UCSD-AML1 (cell line): Measurements from ENCODE around the gene DBP.
A peak's percentile ranks its signal among the peaks of the same experiment; 100 is the strongest.

ENCODE experiments used
- DNase-seq: peaks from one replicate; lab custom pipeline; 2025; ENCODE audit not compliant: unreplicated experiment; lab: John Stamatoyannopoulos, UW

Gene DBP

DNA sequence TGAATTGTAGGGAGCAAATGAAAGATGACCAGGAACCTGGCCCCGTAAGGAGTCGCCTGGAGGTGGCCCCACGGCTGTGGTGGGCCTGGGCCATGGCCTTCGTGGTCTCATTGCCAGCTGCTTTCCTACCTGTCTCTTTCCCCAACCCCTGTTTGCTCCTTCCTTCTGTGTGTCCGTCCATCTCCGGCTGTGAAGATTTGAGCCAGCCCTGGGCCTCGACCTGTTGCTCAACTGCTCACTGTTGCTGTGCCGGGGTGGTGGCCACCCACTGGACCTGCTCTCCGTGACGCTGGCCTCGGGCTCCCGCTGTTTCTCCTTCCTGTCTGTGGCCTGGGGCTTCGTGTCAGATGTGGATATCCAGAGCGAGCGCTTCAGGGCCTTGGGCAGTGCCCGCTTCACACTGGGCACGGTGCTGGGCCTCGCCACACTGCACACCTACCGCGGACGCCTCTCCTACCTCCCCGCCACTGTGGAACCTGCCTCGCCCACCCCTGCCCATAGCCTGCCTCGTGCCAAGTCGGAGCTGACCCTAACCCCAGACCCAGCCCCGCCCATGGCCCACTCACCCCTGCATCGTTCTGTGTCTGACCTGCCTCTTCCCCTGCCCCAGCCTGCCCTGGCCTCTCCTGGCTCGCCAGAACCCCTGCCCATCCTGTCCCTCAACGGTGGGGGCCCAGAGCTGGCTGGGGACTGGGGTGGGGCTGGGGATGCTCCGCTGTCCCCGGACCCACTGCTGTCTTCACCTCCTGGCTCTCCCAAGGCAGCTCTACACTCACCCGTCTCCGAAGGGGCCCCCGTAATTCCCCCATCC lies 8.5 kb downstream of the DBP start:
- DNase-seq: no peak

DNA sequence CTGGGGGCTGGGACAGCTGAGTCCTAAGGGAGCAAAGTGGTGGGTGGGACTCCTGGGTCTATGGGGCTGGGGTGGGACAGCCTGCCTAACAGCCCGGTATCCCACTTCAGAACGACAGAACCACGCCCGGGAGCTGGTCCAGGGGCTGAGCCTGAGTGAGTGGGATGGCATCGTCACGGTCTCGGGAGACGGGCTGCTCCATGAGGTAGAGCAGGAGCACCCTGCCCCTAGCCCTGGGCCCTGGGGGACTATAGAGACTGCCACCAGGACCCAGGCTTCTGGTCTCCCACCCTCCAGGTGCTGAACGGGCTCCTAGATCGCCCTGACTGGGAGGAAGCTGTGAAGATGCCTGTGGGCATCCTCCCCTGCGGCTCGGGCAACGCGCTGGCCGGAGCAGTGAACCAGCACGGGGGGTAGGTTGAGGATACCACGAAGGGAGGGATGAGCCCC lies 9.3 kb downstream of the DBP start:
- DNase-seq: no peak

DNA sequence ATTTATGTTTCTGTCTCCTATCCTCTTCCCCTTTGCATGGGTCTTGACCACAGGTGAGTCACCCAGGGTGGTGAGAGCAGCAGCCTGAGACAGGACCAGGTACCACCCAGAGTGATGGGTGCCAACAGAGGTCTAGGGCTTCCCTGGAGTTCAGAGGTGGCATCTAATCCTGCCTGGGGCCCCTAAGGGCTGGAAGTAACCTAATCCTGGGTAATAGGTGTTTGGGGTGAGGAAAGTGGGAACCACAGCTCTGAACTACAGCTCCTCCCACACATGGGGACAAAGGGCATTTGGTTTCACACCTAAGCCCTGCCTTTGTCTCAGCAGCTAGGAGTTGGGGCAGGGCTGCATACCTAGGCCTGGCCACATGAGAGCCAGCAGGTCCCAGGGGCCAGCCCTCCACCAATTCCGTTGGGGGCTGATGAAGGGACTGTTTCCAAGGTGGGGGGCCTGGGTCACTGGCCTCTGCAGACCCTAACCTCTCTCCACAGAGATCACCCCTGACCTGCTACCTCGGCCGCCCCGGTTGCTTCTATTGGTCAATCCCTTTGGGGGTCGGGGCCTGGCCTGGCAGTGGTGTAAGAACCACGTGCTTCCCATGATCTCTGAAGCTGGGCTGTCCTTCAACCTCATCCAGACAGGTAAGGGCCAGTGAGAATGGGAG lies 9.8 kb downstream of the DBP start:
- DNase-seq: no peak

DNA sequence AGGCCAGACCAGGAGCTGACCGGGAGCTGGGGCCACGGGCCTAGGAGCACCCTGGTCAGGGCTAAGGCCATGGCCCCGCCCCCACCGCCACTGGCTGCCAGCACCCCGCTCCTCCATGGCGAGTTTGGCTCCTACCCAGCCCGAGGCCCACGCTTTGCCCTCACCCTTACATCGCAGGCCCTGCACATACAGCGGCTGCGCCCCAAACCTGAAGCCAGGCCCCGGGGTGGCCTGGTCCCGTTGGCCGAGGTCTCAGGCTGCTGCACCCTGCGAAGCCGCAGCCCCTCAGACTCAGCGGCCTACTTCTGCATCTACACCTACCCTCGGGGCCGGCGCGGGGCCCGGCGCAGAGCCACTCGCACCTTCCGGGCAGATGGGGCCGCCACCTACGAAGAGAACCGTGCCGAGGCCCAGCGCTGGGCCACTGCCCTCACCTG lies 11.3 kb downstream of the DBP start:
- no peak for DNase-seq

DNA sequence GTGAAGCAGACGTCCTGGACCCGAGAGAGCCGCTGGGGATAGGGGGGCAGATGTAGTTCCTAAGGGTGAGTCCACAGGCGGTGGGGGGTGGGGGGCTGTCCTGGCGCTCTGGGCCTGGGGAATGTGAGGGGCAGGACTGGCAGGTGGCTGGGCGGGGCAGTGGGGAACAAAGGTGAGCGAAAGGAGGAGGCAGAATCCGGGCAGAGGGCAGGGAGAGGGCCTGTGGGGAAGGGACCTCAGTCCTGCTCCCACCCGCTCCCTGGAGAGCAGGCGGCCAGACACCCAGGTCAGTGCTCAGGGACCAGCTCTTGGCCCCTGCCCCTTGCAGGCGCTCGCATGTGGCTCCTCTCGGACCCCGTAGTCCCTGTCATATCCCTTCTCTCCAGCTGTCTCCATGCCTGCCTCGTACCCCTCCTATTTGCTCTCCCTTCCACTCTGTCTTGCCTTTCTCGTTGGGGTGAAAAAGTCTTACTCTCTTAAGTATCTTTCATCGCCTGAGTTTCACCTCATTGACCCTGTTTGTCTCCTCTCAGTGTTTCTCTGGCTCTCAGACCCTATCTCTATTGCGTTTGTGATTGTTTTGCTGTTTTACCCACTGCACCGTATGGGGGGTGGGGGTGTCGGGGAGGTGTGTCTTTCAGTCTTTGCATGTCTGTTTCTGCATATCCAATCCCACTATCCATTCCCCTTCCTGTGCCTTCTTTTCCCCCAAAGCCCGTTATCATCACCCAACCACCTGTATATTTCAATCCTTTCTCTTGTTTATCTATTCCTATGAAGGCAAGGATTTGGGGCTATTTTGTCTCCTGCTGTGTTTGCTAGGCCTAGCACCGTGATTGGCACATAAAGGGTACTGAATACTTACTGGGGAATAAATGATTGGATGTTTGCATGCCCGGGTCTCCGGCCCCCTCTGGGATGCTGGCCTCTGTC lies 12.1 kb downstream of the DBP start:
- no peak for DNase-seq

DNA sequence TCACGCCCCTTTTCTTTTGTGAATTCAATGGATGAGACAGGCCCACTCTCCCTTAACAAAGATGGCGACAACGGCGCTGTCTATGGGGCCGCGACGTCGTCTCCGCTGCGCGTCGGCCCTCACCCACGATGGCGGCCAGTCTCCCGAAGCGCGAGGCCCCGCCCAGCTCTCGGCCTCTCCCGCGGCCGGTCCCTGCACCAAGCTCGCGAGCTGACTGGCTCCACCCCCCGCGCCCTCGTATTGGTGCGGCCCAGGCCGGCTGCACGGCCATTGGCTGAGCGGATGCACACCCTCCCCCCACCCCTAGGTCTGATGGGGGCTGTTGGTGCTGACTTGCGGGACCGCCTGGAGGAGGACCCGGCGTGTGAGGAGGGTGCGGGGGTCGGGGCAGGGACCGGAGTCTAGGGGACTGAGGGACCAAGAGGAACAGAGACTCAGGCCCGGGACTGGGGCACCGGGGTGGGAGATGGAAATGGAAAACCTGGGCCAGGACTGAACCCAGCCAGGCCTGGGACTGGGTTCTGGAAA lies 13.0 kb downstream of the DBP start:
- DNase-seq: peak; percentile 90

DNA sequence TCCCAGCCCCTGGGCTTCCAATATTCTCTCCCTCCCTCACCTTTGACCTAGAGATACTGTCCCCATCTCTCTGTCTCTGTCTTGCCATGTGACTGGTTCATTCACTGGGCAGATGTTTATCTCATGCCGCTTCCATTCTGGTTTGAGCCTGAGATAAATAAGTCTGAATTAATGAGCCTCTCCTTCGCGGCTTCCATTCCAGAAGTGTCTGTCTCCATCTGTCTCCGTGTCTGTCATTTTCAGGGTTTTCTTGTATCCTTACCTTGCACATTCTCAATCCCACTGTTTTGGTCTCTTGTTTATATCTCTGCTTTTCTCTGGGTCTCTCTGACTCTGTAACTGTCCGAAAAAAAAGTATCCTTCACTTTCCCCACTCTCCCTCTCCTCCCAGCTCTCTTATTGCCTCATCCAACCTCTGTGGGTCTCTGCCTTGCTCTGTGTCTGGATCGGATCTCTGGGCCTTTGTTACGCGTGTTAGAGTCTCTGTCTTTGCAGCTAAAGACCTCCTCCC lies 13.6 kb downstream of the DBP start:
- no peak for DNase-seq

DNA sequence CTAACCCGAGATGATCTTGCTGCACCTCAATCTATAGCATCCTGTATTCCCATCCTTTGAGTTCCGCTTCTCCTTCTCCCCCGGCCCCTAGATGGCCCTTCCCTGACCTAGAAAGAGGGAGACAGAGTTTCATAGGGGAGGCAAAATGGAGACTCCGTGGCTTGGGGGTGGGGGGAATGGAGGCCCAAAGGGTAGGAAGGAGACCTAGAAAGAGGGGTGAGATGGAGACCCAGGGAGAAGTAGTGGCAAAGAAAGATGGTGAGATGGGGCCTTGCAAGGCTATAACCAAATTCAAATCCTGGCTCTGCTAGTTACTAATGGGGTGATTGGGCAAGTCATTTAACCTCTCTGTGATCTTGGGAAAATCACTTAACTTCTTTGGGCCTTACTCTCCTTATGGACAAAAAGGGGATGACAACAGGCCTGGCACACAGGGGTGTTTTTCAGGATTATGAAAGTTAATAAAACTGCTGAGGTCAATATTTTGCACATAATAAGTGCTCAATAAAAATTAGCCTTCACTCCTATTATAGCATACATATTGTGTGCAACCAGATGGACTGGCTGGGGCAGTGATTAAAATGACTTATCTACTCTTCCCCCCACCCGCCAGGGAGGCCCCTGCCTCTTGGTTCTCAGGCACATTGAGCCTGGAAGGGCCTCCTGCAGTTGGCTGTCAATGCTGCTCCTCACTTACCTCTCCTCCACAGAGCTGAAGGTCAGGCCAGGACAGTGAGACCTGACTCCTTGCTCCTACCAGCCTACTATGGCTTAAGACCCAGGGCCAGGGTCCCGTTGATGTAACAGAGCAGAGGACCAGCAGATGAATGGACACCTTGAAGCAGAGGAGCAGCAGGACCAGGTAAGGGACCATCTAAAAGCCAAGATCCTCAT lies 17.2 kb downstream of the DBP start:
- DNase-seq: no peak

DNA sequence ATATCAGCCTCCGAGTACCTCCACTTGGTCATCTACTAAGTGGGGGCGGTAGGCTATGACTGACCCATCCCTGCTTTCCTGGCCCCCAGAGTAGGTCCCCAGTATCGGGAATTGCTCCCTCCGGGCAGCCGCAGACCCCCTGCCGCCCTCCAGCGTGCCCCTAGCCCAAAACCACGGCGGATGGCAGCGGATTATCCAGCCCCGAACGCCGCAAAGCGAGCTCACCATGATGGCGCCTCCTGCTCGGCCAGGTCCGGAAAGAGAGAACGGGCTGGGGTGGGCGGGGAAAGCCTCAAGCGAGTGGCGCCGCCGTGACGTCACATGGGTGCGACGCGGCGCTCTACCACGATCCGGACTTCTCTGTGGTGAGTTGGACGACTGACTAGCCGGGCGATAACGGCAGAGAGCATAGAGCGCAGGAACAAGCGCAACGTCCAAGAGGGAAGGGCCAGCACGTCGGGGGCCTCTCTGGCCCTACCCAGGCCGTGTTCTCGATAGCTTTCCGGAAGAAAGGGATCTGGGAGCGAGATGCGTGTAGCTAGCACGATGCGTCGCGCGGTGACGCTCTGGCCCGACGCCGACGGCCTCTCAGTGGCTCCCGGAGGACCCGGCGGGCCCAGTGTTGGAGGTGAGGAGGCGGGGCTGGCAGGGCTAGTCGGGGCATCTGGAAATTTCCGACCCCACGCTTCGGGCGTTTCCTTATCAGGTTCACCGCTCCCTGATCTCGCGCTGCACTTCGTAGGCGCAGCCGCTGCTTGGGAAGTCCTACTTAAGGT lies 18.1 kb downstream of the DBP start, which contains the start of the genes RPL18 and SPHK2:
TSS of gene RPL18 (minus strand) at position 263 of the 776 bp plus-strand sequence. CDS start at position 228, 35 bp downstream.
TSS of gene SPHK2 (plus strand) at position 591 of the 776 bp plus-strand sequence. CDS start 1,009 bp downstream, outside the sequence.
- peak; percentile 99 for DNase-seq

DNA sequence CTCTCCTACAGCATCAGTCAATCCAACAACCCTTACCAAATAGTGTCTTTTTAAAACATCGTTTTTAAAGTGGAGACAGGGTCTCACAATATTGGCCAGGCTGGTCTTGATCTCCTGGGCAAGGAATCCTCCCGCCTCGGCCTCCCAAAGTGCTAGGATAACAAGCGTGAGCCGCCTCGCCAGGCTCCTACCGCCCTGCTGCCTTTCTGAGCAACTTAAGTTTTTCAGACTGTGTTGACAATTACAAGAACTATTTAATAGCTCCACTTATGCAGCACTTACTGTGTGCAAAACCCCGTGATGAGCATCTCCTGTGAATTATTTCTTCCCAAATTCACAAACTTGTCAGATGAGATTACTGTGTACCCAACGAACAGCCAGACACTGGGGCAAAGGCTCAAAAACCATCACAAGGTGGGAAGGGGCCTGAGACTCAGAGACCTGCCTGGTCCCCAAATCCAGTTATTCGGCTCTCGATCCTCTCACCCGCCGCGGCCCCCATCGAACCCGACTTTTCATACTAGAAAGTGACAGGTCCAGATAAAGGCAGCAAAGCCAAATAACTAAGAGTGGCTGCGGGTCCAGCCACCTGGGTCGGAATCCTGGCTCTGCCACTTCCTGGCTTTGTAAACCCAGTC lies 18.8 kb downstream of the DBP start:
- no peak for DNase-seq

DNA sequence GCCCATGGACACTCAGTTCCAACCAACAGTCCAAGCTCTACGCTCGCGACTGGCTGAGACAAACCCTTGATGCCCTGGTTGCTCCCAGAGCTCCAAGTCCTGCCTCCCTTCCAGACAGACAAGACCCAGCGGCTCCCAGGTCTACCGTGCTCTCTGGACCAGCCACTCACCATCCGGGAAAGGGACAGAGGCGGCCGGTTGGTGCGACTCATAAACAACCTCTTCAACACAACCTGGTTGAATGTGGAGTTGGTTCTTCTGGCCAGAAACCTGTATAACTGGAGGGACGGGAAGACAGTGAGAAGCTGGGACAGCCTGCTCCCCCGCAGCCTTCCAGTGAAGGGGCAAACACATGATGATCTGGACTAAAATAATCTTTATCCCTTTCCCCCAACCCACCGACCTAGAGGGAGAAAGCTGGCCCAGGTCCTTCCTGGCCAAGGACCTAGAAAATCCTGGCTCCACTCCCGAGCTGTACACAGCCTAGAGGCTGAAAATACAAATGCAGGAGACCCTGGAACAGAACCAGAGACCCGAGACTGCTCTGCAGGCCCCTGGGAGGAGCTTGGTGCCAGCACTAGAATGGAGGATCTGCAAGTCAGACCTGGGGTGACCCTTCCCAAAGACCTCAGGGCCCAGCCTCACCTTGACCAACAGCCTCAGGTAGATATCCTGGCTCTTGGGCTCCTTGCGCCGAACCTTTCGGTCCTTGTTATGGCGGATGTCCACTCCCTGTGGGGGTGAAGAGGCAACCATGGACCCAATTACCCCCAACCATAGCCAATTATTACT lies 19.8 kb downstream of the DBP start:
- no peak for DNase-seq

DNA sequence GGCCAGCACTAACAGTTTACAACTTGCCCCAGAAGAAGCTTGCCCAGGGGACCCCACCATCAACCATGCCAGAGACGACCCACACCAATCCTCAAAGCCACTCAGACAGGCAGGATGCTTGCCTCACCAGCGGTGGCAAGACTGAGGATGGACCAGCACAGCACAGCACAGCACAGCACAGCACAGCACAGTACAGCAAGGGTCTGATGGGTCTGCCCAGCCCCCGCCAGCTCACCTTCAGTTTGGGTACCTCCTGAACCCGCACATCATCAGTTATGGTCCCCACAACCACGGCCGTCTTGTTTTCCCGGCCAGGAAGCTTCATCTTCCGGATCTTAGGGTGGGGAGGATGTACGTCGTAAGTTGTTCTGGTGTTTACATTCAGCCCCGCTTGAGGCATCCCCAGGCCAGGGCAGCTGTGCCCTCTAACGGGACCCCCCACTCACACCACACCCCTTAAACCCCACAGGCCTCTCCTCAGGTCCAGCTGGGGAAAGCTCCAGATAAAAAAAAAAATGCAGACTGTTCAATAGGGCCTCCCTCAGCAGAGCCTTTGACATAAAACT lies 20.6 kb downstream of the DBP start:
- DNase-seq: no peak

DNA sequence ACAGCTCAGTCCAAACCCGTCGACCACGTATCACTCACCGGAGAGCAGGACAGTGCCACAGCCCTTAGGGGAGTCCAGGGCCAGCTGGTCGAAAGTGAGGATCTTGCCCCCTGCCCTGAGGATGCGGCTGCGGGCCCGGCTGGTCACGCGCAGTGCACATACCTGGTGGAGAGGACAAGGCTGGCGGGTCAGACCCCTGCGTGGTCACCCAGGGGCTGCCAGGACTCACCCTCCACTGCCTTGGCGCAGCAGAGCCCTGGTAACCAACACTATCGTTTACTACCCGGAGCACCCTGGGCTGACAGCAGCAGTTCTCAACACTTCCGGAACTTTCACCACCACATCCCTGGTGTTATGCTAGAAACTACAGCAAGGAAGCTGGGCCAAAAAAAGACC lies 21.1 kb downstream of the DBP start:
- DNase-seq: no peak

DNA sequence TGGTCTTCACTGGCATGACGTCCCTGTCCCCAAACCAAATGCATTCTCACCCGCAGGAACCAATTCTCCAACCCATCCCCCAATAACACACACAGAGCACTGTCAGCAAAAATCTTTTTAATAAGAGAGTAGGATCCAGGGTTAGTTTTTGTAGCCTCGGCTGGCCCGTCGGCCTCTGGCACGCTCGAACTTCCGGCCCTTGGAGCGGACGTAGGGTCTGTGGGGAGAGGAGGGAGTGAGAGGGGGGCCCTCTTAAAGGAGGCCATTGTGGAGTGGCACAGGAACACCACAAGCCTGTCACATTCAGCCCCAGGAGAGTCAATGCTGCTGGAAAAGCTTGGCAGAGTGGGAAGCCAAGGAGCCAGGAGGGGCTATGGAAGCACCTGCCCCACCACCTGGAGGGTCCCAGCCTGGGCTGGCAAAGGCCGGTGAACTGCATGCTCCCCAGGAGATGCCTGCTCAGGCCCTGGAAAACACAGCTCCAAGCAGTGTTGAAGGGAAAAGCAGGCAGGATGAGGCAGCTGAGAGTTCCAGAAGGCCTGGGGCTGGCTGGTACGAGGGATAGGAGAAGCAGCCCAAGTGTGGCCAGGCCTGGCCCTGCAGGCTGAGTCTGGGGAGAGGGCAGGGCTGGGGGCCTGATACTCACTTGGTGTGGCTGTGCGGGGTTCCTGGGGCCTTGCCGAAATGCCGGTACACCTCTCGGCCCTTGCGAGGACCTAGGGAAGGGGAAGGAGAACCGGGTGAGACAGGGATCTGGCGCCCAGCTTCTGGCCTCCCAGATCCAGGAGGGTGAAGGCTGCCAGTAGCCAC lies 21.7 kb downstream of the DBP start:
- no peak for DNase-seq

DNA sequence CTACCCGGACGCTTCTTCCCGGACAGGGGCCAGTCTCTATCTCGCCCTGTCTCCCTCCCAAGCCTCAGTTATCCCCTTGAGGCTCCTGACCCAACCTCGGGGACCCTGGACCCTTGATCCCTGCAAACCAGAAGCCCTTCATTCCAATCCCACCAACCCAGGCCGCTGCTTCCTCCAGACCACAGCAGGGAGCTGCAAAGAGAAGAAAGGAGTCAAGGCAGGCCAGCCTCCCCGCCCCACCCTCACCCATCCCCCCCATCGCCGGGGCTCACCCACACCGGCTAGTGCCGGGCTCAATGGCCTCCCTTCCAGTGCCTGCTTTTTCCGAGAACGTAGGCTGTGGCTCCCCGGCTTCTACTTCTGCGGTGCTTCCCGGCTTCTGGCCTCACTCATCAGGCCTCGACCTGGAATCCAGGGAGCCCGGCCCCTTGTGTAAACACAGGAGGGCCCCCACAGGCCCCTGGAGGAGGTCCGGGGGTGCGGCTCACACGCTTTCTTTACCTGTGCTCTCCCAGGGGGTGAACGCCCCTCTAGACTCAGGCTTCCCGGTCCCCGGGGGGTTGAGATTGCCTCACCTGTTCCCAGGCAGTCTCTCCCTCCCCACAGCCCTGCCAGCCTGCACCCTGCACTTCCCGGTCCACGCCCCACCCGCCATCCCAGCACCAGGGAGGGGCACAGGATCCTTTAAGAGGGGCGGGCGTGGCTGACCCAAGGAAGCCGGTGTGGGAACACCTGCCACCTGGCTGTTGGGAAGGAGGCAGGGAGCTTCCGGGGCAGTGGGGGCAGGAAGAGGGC lies 22.5 kb downstream of the DBP start, which contains the start of gene FAM83E:
TSS of gene FAM83E (minus strand) at position 641 of the 795 bp plus-strand sequence. CDS start 1,704 bp downstream, outside the sequence.
- no peak for DNase-seq
